ENCODE measurements around the gene TMEM151A.

DNA sequence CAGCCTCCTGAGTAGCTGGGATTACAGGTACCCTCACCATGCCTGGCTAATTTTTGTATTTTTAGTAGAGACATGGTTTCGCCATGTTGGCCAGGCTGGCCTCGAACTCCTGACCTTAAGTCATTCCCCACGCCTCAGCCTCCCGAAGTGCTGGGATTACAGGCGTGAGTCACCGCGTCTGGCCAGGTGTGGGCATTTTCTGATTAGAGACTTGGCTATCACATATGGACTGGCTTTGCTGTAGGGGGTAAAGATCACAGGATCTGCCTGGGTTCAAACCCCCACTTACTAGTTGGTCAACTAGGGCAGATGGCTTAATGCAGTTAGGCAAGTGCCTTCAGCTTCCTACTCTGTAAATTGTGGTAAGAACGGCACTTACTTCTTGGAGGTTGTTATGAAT is 18.6 kb downstream of the TMEM151A start:
- TF ChIP-seq, protein P1, sequence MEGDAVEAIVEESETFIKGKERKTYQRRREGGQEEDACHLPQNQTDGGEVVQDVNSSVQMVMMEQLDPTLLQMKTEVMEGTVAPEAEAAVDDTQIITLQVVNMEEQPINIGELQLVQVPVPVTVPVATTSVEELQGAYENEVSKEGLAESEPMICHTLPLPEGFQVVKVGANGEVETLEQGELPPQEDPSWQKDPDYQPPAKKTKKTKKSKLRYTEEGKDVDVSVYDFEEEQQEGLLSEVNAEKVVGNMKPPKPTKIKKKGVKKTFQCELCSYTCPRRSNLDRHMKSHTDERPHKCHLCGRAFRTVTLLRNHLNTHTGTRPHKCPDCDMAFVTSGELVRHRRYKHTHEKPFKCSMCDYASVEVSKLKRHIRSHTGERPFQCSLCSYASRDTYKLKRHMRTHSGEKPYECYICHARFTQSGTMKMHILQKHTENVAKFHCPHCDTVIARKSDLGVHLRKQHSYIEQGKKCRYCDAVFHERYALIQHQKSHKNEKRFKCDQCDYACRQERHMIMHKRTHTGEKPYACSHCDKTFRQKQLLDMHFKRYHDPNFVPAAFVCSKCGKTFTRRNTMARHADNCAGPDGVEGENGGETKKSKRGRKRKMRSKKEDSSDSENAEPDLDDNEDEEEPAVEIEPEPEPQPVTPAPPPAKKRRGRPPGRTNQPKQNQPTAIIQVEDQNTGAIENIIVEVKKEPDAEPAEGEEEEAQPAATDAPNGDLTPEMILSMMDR (IDR thresholded peaks at IDR 0.05 in 4 of 5, conservative IDR thresholded peaks at IDR 0.05 in 1 of 5), result no peak
- TF ChIP-seq POLR2A (IDR thresholded peaks at IDR 0.05), result no peak

All from gastrocnemius medialis (tissue), 4 donors.